ENCODE measurements around the gene TK1.
"Not testable (repeated sequence)": the region's sequence is repeated elsewhere in the genome, so short reads cannot be mapped to it uniquely, and the experiment has no call there.

Gene TK1

DNA sequence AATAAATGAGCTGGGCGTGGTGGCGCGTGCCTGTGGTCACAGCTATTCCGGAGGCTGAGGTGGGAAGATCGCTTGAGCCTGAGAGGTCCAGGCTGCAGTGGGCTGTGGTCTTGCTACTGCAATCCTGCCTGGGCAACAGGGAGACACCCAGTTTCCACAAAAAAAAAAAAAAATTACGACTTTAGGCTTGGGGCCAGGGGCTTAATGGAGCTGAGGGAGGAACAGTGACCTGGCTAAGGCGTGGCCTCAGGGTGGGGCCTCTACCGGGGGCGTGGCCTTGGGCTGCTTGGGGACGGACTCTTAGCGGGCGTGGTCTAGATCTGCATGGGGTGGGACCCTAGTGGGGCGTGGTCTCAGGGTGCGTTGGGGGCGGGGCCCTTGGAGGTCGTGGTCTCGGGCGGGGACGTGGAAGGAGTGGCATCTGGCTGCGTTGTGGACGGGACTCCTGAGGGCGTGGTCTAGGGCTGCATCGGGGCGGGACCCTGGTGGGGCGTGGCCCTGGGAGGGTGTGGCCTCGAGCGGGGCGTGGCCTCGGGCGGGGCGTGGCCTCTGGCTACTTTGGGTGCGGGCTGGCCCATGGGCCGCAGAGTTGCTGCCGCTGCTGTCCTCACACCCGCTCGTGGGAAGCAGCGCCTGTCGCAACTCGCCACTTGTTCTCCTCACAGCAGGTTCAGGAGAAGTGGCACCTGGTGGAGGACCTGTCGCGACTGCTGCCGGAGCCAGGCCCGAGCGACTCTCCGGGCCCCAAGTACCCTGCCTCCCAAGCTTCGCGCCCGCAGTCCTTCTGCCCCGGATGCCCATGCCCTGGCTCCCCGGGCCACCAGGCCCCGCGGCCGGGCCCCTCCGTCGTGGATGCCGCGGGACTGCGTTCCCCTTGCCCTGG, 46.4 kb downstream of the TK1 start:
- DNase-seq, result peak; percentile 84

DNA sequence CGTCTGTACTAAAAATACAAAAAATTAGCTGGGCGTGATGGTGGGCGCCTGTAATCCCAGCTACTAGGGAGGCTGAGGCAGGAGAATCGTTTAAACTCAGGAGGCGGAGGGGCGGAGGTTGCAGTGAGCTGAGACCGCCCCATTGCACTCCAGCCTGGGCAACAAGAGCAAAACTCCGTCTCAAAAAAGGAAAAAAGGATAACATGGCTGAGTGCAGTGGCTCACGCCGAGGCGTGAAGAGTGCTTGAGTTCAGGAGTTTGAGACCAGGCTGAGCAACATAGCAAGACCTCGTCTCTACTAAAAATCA, 47.0 kb downstream of the TK1 start:
- H2AFZ ChIP-seq (ENCODE audit: low read depth, low read length); H3K27ac ChIP-seq (ENCODE audit: low read length); ATAC-seq (ENCODE audit: insufficient read depth, low read depth); H3K27me3 ChIP-seq (ENCODE audit: insufficient read depth, low read length, poor library complexity); DNase-seq; H3K4me1 ChIP-seq (ENCODE audit: insufficient read depth, low read length); H3K4me3 ChIP-seq (ENCODE audit: low read depth in 1 of 2, low read length in 2 of 2); H3K9ac ChIP-seq (ENCODE audit: low read depth, low read length); H3K4me2 ChIP-seq (ENCODE audit: insufficient read depth, low read length); H3K9me3 ChIP-seq (ENCODE audit: insufficient read depth, low read length, severe bottlenecking); H3K79me2 ChIP-seq (ENCODE audit: insufficient read depth, low read length): not testable (repeated sequence)
- H4K20me1 ChIP-seq (ENCODE audit: insufficient read depth, low read length), result peaks cover 24% of the 10 kb centered on the region
- peaks cover 18% of the 10 kb centered on the region for H3K36me3 ChIP-seq (ENCODE audit: insufficient read depth, low read length)

More for the DNA sequence above, 46.4 kb downstream of the TK1 start:
- no peak overlapping the region for H2AFZ ChIP-seq (ENCODE audit: low read depth, low read length)
- H3K79me2 ChIP-seq (ENCODE audit: insufficient read depth, low read length), result no peaks in the 10 kb centered on the region
- no peak overlapping the region for H3K9ac ChIP-seq (ENCODE audit: low read depth, low read length)
- peaks cover 12% of the 10 kb centered on the region for H3K36me3 ChIP-seq (ENCODE audit: insufficient read depth, low read length)
- peak; percentile 71 for ATAC-seq (ENCODE audit: insufficient read depth, low read depth)
- no peak overlapping the region for H3K27ac ChIP-seq (ENCODE audit: low read length)
- TF ChIP-seq, protein P1, sequence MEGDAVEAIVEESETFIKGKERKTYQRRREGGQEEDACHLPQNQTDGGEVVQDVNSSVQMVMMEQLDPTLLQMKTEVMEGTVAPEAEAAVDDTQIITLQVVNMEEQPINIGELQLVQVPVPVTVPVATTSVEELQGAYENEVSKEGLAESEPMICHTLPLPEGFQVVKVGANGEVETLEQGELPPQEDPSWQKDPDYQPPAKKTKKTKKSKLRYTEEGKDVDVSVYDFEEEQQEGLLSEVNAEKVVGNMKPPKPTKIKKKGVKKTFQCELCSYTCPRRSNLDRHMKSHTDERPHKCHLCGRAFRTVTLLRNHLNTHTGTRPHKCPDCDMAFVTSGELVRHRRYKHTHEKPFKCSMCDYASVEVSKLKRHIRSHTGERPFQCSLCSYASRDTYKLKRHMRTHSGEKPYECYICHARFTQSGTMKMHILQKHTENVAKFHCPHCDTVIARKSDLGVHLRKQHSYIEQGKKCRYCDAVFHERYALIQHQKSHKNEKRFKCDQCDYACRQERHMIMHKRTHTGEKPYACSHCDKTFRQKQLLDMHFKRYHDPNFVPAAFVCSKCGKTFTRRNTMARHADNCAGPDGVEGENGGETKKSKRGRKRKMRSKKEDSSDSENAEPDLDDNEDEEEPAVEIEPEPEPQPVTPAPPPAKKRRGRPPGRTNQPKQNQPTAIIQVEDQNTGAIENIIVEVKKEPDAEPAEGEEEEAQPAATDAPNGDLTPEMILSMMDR (IDR thresholded peaks at IDR 0.05; ENCODE audit: borderline replicate concordance, extremely low read depth, low read length, poor library complexity, severe bottlenecking), result no peak
- no peak for TF ChIP-seq EZH2 (IDR thresholded peaks at IDR 0.05; ENCODE audit: borderline replicate concordance, low read depth, low read length, severe bottlenecking)
- H3K4me2 ChIP-seq (ENCODE audit: insufficient read depth, low read length), result no peak overlapping the region
- H3K4me3 ChIP-seq (ENCODE audit: low read depth in 1 of 2, low read length in 2 of 2), result no peak overlapping the region
- H4K20me1 ChIP-seq (ENCODE audit: insufficient read depth, low read length), result peaks cover 18% of the 10 kb centered on the region
- H3K27me3 ChIP-seq (ENCODE audit: insufficient read depth, low read length, poor library complexity), result no peaks in the 10 kb centered on the region
- no peaks in the 10 kb centered on the region for H3K9me3 ChIP-seq (ENCODE audit: insufficient read depth, low read length, severe bottlenecking)
- no peaks in the 10 kb centered on the region for H3K4me1 ChIP-seq (ENCODE audit: insufficient read depth, low read length)

DNA sequence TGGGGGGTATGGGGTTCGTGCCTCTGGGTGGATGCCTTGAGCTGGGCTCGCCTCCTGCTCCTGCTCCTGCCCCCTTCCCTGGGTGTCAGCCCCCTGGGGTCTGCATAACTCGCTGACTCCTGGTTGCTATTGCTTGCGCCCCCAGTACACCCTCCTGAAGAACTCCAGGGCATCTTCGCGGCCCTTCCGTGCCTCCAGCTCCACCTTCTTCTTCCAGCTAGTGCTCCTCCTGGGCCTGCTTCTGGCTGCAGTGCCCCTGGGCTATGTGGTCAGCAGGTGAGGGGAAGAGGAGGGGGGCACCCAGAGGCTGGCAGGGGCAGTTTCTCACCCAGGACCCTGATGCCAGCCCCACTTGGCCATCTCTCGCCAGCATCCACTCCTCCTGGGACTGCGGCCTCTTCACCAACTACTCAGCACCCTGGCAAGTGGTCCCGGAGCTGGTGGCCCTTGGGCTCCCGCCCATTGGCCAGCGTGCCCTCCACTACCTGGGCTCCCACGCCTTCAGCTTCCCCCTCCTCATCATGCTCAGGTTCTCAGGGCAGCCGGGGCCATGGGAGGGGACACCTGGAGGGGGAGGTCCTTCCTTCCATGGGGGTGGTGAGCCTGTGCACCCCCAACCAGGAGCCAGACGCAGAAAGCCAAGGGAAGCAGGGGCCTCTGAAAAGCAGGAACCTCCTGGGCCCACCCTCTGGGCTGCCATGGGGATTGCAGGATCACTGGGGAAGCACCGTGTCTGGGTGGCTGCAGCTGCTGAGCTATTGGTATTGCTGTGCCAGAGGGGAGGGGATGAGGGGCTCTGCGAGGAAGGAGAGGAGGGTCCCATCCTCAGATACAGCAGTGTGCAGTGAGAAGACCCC, 48.4 kb downstream of the TK1 start:
- Histone ChIP-seq H3K27me3 (ENCODE audit: insufficient read depth, low read length, poor library complexity) (no peaks in the 10 kb centered on the region), H2AFZ (ENCODE audit: low read depth, low read length) (no peak overlapping the region), H3K79me2 (ENCODE audit: insufficient read depth, low read length) (no peaks in the 10 kb centered on the region), H3K4me1 (ENCODE audit: insufficient read depth, low read length) (peaks cover 7% of the 10 kb centered on the region), H3K9me3 (ENCODE audit: insufficient read depth, low read length, severe bottlenecking) (no peaks in the 10 kb centered on the region), H3K9ac (ENCODE audit: low read depth, low read length) (no peak overlapping the region), H3K4me3 (ENCODE audit: low read depth in 1 of 2, low read length in 2 of 2) (no peak overlapping the region), H3K36me3 (ENCODE audit: insufficient read depth, low read length) (peaks cover 31% of the 10 kb centered on the region), H4K20me1 (ENCODE audit: insufficient read depth, low read length) (peaks cover 35% of the 10 kb centered on the region), H3K4me2 (ENCODE audit: insufficient read depth, low read length) (no peak overlapping the region), H3K27ac (ENCODE audit: low read length) (no peak overlapping the region)
- no peak for TF ChIP-seq EZH2 (IDR thresholded peaks at IDR 0.05; ENCODE audit: borderline replicate concordance, low read depth, low read length, severe bottlenecking)
- TF ChIP-seq, protein P1 (IDR thresholded peaks at IDR 0.05; ENCODE audit: borderline replicate concordance, extremely low read depth, low read length, poor library complexity, severe bottlenecking), result no peak
- DNase-seq (no peak), ATAC-seq (ENCODE audit: insufficient read depth, low read depth) (no peak)

Measured in DND-41 (cell line).